Measurements from ENCODE around the gene GATM. TPM values are rescaled to one million over a fixed set of nuclear protein-coding genes. Genes with fewer than 3 reads are reported as not detected.

GATM gene
- total and polyA plus RNA-seq, 9 donors = 153 to 331 (median 259) TPM

DNA sequence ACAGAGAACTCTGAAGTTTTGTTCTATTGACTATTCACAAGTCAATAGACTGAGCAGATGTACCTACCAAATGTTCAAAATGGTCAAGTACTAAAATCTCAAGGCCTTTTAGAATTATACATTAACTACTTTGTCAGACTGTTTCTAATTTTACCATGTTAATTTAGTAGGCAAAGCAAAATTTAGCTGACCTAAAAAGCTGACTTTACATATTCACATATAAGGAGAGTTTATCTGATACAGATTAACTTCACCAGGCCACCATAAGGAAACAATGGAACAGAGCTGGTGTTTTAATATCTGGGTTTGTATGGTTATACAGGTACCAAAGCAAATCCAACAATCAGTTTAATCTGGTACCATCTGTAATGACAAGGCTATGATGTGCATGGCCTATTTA, 15.9 kb downstream of the GATM start:
- Histone ChIP-seq H3K9me3 (replicated peaks; ENCODE audit: control insufficient read depth, low read depth, low read length) (no peaks in the 10 kb centered on the region), H3K4me1 (ENCODE audit: control insufficient read depth, insufficient read depth, low read length) (peaks cover 3% of the 10 kb centered on the region), H3K36me3 (ENCODE audit: control insufficient read depth, insufficient read depth, low read length) (peaks cover 28% of the 10 kb centered on the region), H3K4me3 (ENCODE audit: low read length) (no peak overlapping the region), H3K27ac (ENCODE audit: low read length) (no peak overlapping the region), H3K27me3 (ENCODE audit: control insufficient read depth, insufficient read depth, low read length) (no peaks in the 10 kb centered on the region)
- DNase-seq = no peak

DNA sequence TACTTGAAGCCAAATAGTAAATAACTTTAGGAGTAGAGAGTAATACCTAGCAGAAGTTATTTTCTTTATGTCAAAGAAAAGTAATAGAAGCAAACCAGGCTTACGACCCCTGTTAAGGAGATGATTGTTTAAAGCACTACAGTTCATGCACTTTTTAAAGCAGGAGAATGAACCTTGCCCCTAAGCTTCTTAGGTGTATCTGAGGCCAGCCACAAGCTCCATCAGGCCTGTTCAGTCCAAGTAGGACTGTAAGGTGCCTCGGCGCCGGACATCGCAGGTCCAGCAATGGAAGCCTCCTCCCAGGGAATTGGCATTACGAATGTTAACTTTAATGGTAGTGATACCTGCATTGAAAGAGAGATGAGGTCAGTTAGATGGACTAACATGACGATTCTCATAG, 16.5 kb downstream of the GATM start:
- no peak for DNase-seq
- no peaks in the 10 kb centered on the region for H3K9me3 ChIP-seq (replicated peaks; ENCODE audit: control insufficient read depth, low read depth, low read length)
- H3K4me3 ChIP-seq (ENCODE audit: low read length) = no peak overlapping the region
- H3K36me3 ChIP-seq (ENCODE audit: control insufficient read depth, insufficient read depth, low read length) = peaks cover 28% of the 10 kb centered on the region
- peaks cover 3% of the 10 kb centered on the region for H3K4me1 ChIP-seq (ENCODE audit: control insufficient read depth, insufficient read depth, low read length)
- H3K27me3 ChIP-seq (ENCODE audit: control insufficient read depth, insufficient read depth, low read length) = no peaks in the 10 kb centered on the region
- no CpG with 5 or more reads among the region's 7 CpGs for WGBS (ENCODE audit: insufficient coverage)
- no peak overlapping the region for H3K27ac ChIP-seq (ENCODE audit: low read length)

DNA sequence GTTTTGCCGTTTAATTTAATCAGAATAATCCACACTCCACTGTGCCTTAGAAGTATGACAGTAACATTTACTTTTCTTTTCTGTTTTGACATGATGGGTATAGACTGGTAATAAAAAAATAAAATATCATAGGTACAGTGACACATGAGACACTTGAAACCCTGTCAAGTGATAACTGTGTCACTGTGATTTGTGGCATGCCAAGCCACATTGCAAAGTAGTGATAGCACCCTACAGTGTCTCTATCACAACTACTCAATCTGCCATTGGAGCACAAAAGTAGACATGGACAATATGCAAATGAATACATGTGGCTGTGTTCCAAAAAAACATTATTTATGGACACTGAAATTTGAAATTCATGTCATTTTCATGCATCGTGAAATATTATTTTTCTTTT, 22.5 kb downstream of the GATM start:
- Histone ChIP-seq H3K4me1 (ENCODE audit: control insufficient read depth, insufficient read depth, low read length) (no peaks in the 10 kb centered on the region), H3K36me3 (ENCODE audit: control insufficient read depth, insufficient read depth, low read length) (peaks cover 2% of the 10 kb centered on the region), H3K27me3 (ENCODE audit: control insufficient read depth, insufficient read depth, low read length) (no peaks in the 10 kb centered on the region), H3K27ac (ENCODE audit: low read length) (no peak overlapping the region), H3K9me3 (replicated peaks; ENCODE audit: control insufficient read depth, low read depth, low read length) (no peaks in the 10 kb centered on the region), H3K4me3 (ENCODE audit: low read length) (no peak overlapping the region)
- WGBS (ENCODE audit: insufficient coverage) = no CpG with 5 or more reads among the region's 2 CpGs
- DNase-seq = no peak

DNA sequence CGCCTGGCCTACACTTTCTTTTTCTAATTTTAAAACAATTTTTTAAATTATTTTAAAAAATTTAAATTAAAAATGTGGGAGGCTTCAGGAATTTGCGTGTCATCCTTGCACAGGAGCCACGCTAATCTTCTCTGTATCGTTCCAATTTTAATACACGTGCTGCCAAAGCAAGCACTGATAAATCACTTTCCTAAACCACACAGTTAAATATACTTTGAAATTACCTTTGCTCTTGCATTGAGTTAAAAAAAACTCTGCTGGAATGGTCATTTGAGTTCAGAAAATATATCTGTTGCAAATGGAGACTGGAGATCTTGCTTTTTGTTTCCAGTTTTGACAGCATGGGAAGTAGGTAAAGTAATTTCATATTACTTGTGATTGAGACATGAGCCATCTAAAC, 23.6 kb downstream of the GATM start:
- Histone ChIP-seq H3K36me3 (ENCODE audit: control insufficient read depth, insufficient read depth, low read length) (peaks cover 2% of the 10 kb centered on the region), H3K27ac (ENCODE audit: low read length) (no peak overlapping the region), H3K4me3 (ENCODE audit: low read length) (no peak overlapping the region), H3K4me1 (ENCODE audit: control insufficient read depth, insufficient read depth, low read length) (no peaks in the 10 kb centered on the region), H3K27me3 (ENCODE audit: control insufficient read depth, insufficient read depth, low read length) (no peaks in the 10 kb centered on the region), H3K9me3 (replicated peaks; ENCODE audit: control insufficient read depth, low read depth, low read length) (no peaks in the 10 kb centered on the region)
- no CpG with 5 or more reads among the region's 5 CpGs for WGBS (ENCODE audit: insufficient coverage)
- DNase-seq = no peak

DNA sequence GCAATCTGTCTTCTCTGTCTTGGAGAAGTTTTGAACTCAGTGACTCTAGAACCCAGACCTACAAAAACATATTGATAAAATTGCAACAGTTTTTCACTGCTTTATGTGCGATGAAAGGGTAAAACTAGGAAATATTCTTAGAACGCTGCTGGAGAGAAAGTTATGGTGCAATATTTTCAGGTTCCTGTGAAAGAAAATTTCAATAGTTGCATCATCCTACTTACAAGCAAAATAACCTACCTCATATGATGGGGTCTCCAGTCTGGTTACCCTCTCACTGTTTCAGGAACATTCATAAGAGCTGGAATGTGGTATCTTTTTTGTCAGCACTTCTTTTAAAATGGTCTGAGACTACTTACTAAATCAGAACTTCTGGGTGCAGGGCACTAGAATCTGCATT, 27.1 kb downstream of the GATM start:
- Histone ChIP-seq H3K9me3 (replicated peaks; ENCODE audit: control insufficient read depth, low read depth, low read length) (no peaks in the 10 kb centered on the region), H3K36me3 (ENCODE audit: control insufficient read depth, insufficient read depth, low read length) (no peaks in the 10 kb centered on the region), H3K4me1 (ENCODE audit: control insufficient read depth, insufficient read depth, low read length) (no peaks in the 10 kb centered on the region), H3K4me3 (ENCODE audit: low read length) (no peak overlapping the region), H3K27me3 (ENCODE audit: control insufficient read depth, insufficient read depth, low read length) (no peaks in the 10 kb centered on the region), H3K27ac (ENCODE audit: low read length) (no peak overlapping the region)
- no peak for DNase-seq
- WGBS (ENCODE audit: insufficient coverage) = no CpG with 5 or more reads among the region's 2 CpGs

DNA sequence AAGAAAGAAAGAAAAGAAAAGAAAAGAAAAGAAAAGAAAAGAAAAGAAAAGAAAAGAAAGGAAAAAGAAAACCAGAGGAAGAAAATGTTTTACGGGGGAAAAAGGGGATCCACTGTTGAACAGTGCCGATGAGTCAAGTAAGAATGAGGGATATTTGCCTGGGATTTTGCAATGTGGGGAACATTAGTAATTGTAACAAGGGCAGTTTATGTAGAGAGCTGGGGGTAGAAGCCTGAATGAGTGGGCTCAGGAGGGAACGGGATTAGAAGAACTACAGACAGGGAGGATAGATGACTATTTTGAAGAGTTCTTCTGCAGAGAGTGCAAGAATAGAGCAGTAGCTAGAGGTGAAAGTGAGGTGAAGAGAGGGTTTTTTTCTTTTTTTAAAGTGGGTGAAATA, 28.7 kb downstream of the GATM start:
- H3K4me3 ChIP-seq (ENCODE audit: low read length) = no peak overlapping the region
- 76% methylated on average over 3 of the region's 3 CpGs for WGBS (ENCODE audit: insufficient coverage)
- H3K9me3 ChIP-seq (replicated peaks; ENCODE audit: control insufficient read depth, low read depth, low read length) = no peaks in the 10 kb centered on the region
- H3K36me3 ChIP-seq (ENCODE audit: control insufficient read depth, insufficient read depth, low read length) = no peaks in the 10 kb centered on the region
- DNase-seq = no peak
- no peaks in the 10 kb centered on the region for H3K4me1 ChIP-seq (ENCODE audit: control insufficient read depth, insufficient read depth, low read length)
- H3K27ac ChIP-seq (ENCODE audit: low read length) = no peak overlapping the region
- H3K27me3 ChIP-seq (ENCODE audit: control insufficient read depth, insufficient read depth, low read length) = no peaks in the 10 kb centered on the region

DNA sequence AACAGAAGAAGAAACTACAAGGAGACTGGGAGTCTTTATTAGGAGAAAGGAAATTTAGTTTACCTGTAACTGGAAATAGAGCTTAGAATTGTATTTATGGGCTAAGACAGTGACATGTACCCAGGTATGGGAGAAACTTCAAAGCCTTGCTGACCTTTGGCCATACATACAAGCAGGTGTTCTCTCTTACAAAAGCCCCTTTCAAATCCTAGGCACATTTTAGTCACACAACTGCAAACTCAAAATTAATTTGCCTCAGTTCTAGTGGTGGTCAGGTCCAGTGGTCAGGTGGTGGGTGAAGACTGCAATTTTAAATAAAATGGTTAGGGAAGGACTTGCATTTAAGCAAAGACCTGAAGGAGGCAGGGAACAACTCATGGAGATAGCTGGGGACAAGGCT, 30.4 kb downstream of the GATM start:
- no peaks in the 10 kb centered on the region for H3K4me1 ChIP-seq (ENCODE audit: control insufficient read depth, insufficient read depth, low read length)

DNA sequence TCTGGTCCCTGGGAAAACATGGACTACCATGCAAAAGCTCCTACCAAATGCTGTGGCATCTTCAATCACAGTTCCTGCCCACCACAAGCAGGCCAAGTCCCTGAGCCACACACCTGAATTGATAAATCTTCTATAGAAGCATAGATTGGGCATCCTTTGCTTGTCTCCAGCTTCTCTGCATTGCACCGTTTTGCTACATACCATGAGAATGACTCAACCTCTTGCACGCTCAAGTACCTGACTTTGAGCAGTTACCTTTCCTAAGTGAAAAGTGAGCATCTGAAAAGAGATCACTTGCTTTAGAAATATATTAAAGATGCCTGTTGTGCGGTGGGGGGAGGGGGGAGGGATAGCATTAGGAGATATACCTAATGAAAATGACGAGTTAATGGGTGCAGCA, 31.3 kb downstream of the GATM start:
- no peaks in the 10 kb centered on the region for H3K4me1 ChIP-seq (ENCODE audit: control insufficient read depth, insufficient read depth, low read length)
- H3K27me3 ChIP-seq (ENCODE audit: control insufficient read depth, insufficient read depth, low read length) = no peaks in the 10 kb centered on the region
- no peak for DNase-seq
- H3K9me3 ChIP-seq (replicated peaks; ENCODE audit: control insufficient read depth, low read depth, low read length) = no peaks in the 10 kb centered on the region
- H3K27ac ChIP-seq (ENCODE audit: low read length) = no peak overlapping the region
- WGBS (ENCODE audit: insufficient coverage) = 33% methylated on average over 1 of the region's 4 CpGs
- H3K36me3 ChIP-seq (ENCODE audit: control insufficient read depth, insufficient read depth, low read length) = no peaks in the 10 kb centered on the region
- H3K4me3 ChIP-seq (ENCODE audit: low read length) = no peak overlapping the region

More for the DNA sequence above, 30.4 kb downstream of the GATM start:
- no peak overlapping the region for H3K27ac ChIP-seq (ENCODE audit: low read length)
- no peaks in the 10 kb centered on the region for H3K27me3 ChIP-seq (ENCODE audit: control insufficient read depth, insufficient read depth, low read length)
- no peak for DNase-seq
- H3K9me3 ChIP-seq (replicated peaks; ENCODE audit: control insufficient read depth, low read depth, low read length) = no peaks in the 10 kb centered on the region
- H3K36me3 ChIP-seq (ENCODE audit: control insufficient read depth, insufficient read depth, low read length) = no peaks in the 10 kb centered on the region
- H3K4me3 ChIP-seq (ENCODE audit: low read length) = no peak overlapping the region

DNA sequence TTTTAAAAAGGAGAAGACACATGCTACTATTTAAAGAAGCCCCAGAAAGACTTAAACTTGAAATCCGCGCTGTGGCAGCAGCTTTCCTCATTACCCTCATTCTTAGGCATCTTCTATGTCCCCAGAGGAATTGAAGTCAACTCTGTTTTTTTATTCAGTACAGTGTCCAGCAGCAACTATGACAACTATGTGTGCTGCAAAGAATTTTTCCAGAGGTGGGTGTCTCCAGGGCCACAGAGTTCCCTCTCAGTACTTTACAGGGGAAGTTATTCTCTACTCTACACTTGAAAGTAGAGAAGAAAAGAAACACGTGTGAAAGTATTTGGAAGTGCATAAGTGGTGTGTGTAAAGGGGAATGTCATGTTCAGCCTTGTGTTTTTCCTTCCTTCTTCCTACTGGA, 32.0 kb downstream of the GATM start:
- Histone ChIP-seq H3K27me3 (ENCODE audit: control insufficient read depth, insufficient read depth, low read length) (no peaks in the 10 kb centered on the region), H3K9me3 (replicated peaks; ENCODE audit: control insufficient read depth, low read depth, low read length) (no peaks in the 10 kb centered on the region), H3K36me3 (ENCODE audit: control insufficient read depth, insufficient read depth, low read length) (no peaks in the 10 kb centered on the region), H3K4me3 (ENCODE audit: low read length) (no peak overlapping the region), H3K4me1 (ENCODE audit: control insufficient read depth, insufficient read depth, low read length) (no peaks in the 10 kb centered on the region), H3K27ac (ENCODE audit: low read length) (no peak overlapping the region)
- DNase-seq = peak; percentile 57
- WGBS (ENCODE audit: insufficient coverage) = no CpG with 5 or more reads among the region's 3 CpGs

DNA sequence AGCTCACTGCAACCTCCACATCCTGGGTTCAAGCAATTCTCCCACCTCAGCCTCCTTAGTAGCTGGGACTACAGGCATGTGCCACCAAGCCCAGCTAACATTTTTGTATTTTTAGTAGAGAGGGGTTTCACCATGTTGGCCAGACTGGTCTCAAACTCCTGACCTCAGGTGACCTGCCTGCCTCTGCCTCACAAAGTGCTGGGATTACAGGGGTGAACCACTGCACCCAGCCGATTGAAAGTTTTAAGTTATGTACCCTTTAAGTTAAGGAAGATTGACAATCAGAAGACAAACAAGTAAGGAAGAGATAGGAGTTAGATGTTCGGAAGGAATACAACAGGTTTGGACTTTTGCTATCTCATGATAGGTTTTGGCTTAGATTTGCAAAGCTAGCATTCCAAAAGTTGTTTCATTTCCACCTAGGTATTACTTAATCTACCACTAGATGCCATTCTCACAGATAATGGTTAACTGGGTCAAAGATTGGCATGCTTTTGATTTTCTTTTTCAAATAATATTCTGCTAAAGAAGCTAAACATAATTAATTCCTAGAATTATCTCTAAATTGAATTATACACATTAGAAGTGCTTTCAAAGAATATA, 35.0 kb downstream of the GATM start:
- H3K9me3 ChIP-seq (replicated peaks; ENCODE audit: control insufficient read depth, low read depth, low read length) = no peaks in the 10 kb centered on the region
- H3K4me3 ChIP-seq (ENCODE audit: low read length) = no peak overlapping the region
- H3K4me1 ChIP-seq (ENCODE audit: control insufficient read depth, insufficient read depth, low read length) = no peaks in the 10 kb centered on the region
- no peak for DNase-seq
- 86% methylated on average over 1 of the region's 2 CpGs for WGBS (ENCODE audit: insufficient coverage)
- no peaks in the 10 kb centered on the region for H3K27me3 ChIP-seq (ENCODE audit: control insufficient read depth, insufficient read depth, low read length)
- H3K36me3 ChIP-seq (ENCODE audit: control insufficient read depth, insufficient read depth, low read length) = no peaks in the 10 kb centered on the region
- H3K27ac ChIP-seq (ENCODE audit: low read length) = no peak overlapping the region

DNA sequence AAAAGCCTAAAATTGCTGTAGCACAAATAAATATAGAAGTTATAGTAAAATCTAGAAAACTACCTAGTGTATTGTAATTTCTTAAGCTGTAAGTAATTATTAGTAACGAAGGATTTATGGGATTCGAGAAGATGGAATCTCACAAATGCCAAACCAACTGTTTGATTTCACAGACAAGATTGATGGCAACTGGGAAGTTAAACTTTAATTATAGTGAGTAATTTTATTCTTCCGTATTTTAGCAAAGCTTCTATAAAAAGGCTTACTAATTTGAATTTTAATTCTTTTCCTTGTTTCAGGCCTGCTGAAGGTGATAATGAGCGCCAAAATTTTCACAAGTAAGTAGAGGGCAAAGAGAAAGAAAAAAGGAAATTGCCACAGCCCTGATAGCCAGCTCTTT, 36.6 kb downstream of the GATM start:
- WGBS (ENCODE audit: insufficient coverage) = no CpG with 5 or more reads among the region's 4 CpGs
- Histone ChIP-seq H3K27ac (ENCODE audit: low read length) (no peak overlapping the region), H3K4me1 (ENCODE audit: control insufficient read depth, insufficient read depth, low read length) (no peaks in the 10 kb centered on the region), H3K27me3 (ENCODE audit: control insufficient read depth, insufficient read depth, low read length) (no peaks in the 10 kb centered on the region), H3K36me3 (ENCODE audit: control insufficient read depth, insufficient read depth, low read length) (no peaks in the 10 kb centered on the region), H3K9me3 (replicated peaks; ENCODE audit: control insufficient read depth, low read depth, low read length) (no peaks in the 10 kb centered on the region), H3K4me3 (ENCODE audit: low read length) (no peak overlapping the region)
- DNase-seq = no peak
